ENCODE data around the gene MACC1. TPM values are rescaled to one million over a fixed set of nuclear protein-coding genes. Genes with fewer than 3 reads are reported as not detected.

Gene MACC1, protein sequence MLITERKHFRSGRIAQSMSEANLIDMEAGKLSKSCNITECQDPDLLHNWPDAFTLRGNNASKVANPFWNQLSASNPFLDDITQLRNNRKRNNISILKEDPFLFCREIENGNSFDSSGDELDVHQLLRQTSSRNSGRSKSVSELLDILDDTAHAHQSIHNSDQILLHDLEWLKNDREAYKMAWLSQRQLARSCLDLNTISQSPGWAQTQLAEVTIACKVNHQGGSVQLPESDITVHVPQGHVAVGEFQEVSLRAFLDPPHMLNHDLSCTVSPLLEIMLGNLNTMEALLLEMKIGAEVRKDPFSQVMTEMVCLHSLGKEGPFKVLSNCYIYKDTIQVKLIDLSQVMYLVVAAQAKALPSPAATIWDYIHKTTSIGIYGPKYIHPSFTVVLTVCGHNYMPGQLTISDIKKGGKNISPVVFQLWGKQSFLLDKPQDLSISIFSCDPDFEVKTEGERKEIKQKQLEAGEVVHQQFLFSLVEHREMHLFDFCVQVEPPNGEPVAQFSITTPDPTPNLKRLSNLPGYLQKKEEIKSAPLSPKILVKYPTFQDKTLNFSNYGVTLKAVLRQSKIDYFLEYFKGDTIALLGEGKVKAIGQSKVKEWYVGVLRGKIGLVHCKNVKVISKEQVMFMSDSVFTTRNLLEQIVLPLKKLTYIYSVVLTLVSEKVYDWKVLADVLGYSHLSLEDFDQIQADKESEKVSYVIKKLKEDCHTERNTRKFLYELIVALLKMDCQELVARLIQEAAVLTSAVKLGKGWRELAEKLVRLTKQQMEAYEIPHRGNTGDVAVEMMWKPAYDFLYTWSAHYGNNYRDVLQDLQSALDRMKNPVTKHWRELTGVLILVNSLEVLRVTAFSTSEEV
- 13.4 TPM for total RNA-seq

DNA sequence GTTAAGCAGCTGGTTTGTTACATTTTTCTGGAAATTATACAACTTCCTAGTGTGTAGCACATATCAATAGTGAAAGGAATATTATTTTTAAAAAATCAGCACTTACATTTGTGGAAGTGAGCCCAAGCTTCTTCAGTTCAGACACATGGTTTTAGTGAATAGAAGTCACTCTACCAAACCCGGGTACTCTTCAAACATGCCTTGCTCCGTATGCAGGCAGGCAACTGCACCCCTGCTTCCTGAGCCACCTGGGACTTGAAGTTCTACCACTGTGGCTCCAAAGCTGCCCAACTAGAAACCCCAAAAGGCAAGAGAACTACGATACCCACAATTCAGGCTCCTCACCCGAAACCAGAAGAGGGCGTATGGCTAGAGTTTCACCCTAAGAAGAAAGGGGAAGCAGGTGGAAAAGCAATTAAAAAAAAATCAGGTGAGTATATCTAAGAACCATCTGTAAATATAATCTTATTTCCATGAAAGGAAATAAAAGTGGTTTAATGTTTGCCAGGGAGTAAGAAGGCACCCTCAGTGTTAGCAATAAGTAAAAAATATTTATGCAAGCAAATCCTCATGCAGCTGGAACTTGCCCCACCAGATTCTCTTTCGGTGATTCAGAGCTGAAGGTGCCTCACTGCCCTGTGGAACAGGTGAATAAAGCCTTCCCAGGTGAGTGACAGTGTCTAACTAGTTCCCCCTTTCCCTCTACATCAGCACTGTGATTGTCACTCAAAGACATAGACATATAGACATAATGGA lies at the start of gene MACC1:
Gene MACC1, minus strand, starts transcription at position 192 of the 756 bp plus-strand sequence. CDS start 55,522 bp downstream, outside the sequence.
- DNase-seq (ENCODE audit: low spot score): peak; percentile 76

DNA sequence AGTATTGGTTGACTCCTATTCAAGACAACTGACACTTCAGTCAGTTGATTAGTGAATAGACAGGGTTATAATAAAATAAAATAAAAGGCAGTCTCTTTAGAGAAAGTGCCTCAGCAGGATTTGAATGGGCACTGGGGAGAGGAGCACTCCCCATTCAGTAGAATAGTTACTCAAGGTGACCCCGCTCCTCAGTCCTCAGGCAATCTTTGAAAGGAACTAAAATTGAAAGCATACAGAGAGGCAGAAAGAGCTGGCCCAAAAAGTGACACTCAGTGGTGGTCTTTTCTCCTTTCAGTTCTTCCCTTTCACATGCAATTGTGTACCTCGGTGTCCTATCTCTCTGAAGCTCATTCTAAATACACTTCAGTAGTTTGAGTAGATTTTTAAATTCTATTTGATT lies 47.4 kb upstream of the MACC1 start:
- no peak for DNase-seq (ENCODE audit: low spot score)

DNA sequence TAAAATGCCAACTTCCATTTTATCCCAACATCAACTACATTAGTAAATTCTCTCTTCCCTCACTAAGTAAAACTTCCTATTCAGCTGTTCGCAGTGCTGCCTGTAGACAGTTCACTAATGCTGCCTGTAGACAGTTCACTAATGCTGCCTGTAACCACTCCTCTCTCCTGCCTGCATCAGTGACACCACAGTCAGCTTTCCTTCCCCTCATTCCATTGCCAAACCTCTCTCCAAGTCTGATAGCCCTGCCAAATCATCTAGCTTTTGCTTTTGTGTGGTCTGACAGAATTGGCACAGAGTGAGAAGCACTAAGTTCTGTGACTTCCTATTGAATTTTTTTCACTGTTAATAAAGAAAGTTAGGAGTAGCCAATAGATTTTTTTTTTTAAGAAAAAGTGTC lies 43.0 kb upstream of the MACC1 start:
- DNase-seq (ENCODE audit: low spot score): no peak

DNA sequence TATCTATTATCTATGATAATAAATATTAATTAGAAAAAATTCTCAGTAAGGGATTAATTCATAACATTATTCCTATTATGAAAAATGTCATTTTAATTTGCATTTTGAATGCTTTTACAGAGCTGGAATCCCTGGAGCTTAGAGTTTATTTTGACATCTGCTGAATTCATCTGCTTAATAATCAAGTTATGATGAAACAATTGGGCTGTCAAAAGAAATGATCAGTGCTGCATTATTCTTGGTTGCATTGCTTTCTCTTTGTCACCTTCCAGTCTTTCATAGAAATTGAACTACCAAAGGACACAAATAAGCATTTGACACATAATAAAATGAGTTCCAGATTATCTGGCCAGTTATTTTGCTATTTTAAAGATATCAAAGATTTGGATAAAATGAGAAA lies 40.0 kb upstream of the MACC1 start:
- DNase-seq (ENCODE audit: low spot score): no peak

DNA sequence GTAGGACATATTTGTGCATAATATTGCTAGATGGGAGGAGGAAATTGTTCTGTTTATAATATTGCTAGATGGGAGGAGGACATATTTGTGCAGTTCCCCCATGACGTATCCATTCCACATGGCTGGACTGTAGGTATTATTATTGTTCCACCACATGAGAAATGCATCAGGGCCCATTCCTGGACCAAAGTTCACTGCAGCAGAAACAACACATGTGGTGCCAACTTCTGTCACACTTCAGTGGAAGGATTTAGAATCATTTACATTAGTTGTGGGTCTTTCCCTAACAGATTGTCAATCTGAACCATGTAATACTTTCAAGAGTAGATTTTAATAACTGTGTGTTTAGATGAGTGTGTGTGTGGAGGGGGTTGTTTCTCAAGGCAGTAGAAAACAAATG lies 32.7 kb upstream of the MACC1 start:
- no peak for DNase-seq (ENCODE audit: low spot score)

DNA sequence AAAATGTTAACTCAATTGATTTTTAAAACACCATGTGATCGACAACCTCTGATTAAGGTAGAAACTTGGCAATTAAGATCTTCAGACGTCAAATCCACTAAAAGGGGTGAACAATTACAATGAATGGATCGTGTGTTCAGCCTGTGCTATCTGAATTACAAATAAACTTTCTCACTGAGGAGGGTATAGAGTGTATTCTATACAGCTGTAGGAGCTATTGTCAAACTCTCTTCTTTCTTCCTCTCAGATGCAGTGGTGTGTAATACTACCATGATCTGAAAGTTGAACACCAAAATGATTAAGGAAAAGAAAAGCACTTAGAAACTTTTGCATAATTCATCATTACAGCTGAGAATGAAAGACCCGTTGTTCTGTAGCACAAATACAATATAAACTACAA lies 32.2 kb upstream of the MACC1 start:
- DNase-seq (ENCODE audit: low spot score): no peak

DNA sequence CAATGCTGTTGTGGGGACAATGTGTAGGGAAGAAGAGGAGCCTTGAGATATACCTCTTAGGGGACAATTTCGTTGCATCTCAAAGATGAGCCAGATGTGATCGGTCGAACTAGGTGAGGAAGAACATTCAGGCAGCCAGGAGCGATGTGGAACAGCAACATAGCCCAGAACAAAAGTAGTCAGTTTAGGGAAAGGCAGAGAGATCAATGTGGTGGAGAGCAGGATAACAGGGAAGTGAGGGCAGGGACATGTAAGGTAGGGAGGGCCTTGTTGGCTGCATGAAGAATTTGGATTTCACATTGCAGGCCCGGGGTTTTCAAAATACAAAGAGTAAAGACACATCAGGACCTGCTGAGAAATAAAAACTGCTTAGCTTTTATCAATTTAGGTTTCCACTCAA lies 29.1 kb upstream of the MACC1 start:
- DNase-seq (ENCODE audit: low spot score): no peak

DNA sequence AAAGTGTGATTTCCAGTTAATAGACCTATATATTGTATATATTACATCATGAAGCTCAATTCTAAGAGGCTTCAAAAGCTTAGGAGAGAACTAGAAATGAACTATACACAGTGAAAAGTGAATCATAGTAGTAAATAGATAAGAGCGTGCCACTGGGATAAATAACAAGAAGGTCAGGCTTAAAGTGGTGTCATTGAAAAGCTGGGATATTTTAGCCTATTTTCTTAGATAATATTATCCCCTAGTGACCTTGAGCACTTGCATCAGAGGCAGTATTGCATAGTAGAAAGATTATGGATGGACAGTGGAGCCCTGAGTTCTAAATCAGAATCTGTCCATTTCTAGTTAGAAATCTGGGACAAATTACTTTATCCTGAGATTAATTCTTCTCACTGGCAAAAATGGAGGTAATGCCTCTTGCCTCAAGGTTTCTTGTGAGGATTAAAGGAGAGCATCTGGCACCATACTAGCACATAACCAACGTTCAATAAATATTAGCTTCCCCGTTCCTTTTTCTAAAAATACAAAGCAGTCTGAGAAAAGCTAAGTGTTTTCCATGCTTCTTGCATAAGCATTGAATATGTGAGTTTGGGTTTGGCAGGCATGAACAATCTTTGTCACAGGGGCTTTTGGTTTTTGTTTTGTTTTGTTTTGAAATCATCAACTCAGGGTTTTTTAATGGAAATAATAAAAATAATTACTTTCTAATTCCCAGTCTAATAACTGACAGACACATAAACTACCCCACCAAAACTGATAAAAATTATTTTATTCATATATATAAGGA lies 27.3 kb upstream of the MACC1 start:
- DNase-seq (ENCODE audit: low spot score): no peak

DNA sequence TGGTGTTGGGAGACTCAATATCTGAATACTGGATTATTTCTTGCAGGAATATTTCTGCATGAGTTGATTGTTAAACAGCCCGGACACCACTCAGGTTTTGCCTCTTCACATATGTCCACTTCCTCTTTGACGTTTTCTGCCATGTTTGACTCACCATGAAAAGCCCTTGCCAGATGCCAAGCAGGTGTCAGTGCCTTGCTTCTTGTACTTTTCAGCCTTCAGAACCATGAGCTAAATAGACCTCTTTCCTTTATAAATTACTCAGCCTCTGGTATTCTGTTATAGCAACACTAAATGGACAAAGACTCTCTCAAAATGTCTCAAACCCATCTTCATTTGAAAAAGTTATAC lies 24.7 kb upstream of the MACC1 start:
- DNase-seq (ENCODE audit: low spot score): no peak

DNA sequence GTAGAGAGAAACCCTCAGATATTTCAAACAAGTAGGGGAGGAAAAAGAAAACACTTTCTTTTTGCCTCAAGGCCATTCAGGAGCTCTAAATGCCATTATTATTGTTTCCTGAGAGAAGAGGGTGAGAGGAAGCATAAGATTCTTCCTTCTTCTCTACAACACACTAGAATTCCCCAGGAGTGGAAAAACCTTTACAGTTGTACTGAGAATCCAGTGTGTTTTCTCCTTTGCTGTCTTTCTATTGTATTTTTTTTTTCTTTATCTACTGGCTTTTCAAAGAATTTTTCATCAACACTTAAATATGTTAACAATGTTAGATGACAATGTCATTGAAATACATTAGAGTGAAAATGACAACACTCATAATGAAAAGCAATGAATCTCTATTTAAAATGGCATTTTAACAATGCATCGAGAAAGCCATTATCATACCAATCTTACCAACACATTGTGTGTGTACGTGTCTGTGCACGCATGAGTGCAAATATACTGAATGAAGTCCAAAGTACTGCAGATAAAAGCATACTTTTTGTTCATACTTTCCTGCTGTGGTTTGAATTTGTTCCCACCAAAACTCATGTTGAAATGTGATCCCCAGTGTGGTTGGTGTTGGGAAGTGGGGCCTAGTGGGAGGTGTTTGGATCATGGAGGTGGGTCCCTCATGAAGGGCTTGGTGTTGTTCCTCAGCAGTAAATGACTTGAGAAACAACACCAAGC lies 24.2 kb upstream of the MACC1 start:
- no peak for DNase-seq (ENCODE audit: low spot score)

DNA sequence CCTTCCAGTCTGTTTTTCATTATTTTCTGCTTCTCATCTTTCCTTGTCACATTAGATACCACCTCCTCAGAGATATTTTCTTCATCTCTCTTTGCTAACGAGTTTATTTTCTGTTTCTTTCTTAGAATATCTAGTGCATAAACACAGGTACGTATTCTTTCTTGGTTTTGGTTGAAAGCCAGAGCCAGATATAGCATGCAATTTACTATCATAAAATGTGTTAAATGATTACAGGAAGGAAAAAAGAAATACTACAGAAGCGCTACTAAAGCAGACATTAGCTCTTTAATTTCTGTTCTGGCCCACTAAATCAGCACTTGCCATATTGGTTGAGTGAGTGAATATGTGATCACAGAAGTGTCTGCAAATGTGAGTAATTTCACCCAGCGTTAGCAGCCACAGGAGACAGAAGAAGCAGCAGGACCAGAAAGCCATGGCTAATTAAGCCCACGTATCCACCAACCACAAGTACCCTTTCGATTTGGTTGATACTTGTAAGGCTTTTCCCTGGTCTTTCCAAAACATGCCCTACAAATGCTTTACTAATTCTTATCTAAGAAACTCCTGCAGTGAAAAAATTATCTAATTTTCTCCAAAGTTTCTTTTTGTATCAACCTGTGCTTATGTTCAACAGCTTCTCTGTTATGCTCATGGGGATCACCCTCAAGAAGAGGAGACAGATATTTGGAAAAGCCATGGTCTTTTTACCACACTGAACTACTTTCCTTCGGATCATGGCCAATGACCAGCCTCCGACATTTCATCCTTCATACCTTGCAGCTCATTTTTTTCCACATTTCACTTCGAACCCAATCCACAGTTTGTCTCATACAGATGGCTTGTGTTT lies 23.1 kb upstream of the MACC1 start:
- no peak for DNase-seq (ENCODE audit: low spot score)

DNA sequence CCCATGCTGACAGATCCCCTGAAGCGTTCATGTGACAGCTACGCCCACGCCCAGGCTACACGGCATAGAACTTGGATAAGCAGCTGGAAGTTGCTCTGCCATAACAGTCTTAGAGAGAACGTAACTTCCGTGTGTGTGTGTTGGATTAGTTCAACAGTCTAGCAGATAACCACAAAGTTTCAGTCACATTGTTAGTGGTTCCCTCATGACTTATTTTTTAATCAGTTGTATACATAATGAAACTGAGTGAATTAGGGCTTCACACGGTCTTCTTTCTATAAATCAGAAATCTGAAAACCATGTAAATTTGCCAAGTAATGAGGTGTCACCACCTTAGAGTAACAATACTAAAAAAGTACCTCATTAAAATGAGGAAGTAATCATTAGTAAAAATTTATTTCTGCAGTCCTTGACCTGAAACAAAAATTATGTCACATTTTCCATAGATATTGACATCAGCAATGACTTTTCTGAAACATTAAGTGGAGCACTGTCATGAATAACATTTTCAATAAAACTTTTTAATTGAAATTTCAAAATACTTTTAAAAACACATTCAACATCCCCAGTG lies 21.7 kb upstream of the MACC1 start:
- peak; percentile 15 for DNase-seq (ENCODE audit: low spot score)

DNA sequence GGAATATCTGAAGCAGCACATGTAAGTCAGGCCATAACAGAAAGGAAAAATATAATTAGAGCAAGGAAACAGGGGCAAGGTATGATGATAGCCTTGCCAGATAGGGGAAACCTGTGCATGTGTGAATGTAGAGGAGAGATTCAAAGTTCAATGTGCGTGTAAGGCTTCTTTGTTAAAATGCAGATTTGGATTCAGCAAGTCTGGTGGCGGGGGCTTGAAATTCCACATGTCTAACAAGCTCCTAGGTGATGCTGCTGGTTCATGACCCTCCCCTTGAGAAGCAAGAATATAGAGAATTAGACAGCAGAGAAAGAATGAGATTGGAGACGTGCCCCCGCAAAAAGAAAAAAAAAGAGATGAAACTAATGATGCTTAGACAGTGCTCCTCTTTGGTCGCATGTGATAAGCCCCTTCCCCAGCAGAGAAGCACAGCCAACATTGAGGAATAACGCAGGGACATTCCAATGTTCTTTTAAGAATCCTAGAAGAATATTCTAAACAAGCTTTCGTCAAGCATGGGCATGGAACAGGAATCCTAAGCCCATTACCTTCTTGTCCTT lies 21.1 kb upstream of the MACC1 start:
- no peak for DNase-seq (ENCODE audit: low spot score)

DNA sequence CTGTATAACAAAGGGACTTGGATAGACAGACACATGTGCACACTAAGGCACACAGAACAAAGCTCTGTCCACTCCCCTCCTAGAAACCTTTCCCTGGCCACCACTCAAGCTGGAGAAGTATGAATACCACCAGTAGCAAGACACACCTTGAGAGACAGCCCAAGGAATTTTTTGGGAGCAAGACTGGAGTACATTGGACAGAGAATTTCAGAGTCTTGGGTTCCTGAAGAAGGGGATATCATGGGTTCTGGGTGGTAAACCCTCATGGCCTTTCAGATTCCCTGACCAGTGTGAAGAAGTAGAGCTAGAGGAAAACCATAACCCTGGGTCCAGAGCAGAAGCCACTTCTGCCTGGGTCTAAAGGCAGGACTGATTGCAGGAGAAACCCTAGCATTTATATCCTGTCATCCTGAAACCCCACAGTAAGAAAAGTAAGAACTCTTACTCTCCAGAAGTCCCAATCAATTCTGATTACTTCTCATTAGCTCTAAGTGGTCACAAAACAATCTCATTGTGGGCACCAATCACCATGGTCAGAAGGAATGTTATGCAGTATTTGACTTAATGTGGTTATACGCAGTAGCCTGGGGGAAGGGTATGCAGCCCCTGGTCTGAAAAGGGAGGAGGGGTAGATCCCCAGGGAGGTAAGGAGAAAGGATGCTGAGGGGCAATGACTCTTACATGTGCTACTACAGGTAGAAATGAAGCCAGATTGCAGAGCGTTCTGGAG lies 20.4 kb upstream of the MACC1 start:
- no peak for DNase-seq (ENCODE audit: low spot score)

DNA sequence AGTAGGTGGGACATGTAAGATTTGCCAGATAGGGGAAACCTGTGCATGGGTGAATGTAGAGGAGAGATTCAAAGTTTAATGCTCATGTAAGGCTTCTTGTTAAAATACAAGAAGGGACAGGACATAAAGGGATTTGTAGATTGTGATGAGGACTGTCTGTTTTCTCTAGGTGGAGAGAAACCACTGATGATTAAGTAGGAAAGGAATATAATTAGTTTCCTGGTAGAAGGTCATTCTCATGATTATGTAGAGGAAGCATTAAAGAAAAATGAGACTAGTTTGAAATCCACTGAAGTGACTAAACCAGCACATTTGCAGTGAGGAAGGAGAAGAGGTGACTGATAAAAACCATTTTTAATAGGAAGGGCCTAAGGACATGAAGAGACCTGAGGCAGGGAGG lies 19.6 kb upstream of the MACC1 start:
- no peak for DNase-seq (ENCODE audit: low spot score)

DNA sequence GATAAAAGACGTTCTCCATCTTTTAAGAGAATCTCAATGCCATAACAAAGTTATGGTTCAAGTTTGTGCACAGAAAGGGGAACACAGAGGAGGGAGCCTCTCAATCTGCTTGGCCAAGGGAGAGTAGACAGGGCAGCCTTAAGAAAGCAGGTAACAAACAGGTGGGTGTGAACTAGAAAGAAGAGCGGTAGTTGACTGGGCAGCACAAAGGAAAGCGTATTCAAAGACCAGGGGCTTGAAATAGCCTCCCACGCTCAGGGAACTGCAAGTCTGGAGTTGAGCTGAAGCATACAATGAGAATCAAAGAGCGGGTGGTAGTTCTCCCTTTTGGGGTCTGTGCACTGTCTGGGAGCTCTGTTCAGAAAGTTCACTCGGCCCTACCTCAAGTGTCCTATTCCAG lies 18.9 kb upstream of the MACC1 start:
- DNase-seq (ENCODE audit: low spot score): no peak

DNA sequence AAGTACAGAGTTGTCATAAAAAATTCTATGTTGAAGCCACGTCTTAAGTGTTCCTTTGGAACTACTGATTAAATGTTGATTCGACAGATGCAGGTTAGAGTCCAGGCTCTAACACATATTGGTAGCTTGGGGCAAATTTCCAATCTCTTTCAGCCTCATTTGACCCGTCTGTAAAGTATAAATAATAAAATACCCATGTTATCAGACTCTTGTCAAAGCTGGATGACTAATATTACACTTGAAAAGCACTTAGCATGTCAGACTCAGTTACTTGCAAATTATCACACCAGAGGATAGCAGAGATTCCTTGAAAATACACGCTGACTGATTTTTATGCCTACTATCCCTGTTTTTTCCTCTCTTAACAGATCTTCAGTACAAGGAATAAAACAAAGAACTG lies 18.1 kb upstream of the MACC1 start:
- DNase-seq (ENCODE audit: low spot score): no peak

DNA sequence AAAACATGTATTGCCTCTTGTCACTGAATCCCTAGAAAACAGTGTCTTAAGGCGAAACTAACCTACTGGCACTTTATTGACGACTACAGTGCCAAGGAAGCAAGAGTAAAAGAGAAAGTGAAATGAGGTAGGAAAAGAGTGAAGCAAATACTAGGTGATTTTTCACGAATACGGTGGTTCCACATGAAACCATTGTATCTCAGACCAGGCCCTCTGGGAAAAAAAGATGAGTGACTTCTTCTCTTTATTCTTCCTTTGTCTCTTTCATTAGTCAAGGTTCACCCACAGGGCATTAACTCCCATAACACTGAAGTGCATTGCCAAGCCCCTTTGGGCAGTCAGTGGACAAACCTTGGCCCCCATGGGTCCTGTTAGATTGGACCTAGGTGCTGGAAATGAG lies 16.2 kb upstream of the MACC1 start:
- no peak for DNase-seq (ENCODE audit: low spot score)

DNA sequence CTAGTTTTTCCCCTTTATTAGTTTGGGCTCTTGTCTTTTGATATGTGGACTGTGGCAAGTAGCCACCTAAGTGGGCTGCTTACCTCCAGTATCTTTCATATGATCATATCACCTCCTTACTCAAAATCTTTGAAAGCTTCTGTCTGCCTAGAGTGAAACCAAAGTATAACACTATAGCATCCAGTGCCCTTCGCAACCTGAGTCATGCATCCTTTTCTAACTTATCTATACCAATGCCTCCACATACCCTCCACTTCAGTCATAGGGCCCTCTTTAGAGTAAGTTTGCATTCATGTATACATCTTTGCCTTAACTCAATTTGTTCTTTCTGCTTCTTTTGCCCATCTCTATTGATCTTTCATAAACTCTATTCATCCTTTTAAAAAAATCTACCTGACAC lies 15.7 kb upstream of the MACC1 start:
- no peak for DNase-seq (ENCODE audit: low spot score)

All from mucosa of gallbladder (tissue), 1 donor.